Parathyroid adenoma (tissue), 2 donors: Measurements from ENCODE around the gene NTRK3.

Source experiments
- H2AFZ ChIP-seq: fragments of 300-600 bp; sonication (generic); one replicate; pipeline ENCODE4 v1.7.0; 2017; ENCODE audit warnings: antibody characterized with exemption, mild to moderate bottlenecking
- H3K27ac ChIP-seq: fragments of 300-600 bp; sonication (generic); one replicate; pipeline ENCODE4 v1.7.0; 2017
- H3K27me3 ChIP-seq: fragments of 300-600 bp; sonication (generic); one replicate; pipeline ENCODE4 v1.7.0; 2017; ENCODE audit warnings: low read length; ENCODE audit not compliant: control insufficient read depth, insufficient read depth
- H3K36me3 ChIP-seq: fragments of 300-600 bp; sonication (generic); one replicate; pipeline ENCODE4 v1.7.0; 2017; ENCODE audit warnings: low read length; ENCODE audit not compliant: control insufficient read depth, insufficient read depth
- H3K4me1 ChIP-seq: fragments of 300-600 bp; sonication (generic); one replicate; pipeline ENCODE4 v1.7.0; 2017; ENCODE audit warnings: control low read depth
- H3K4me2 ChIP-seq: fragments of 300-600 bp; sonication (generic); one replicate; pipeline ENCODE4 v1.7.0; 2017; ENCODE audit warnings: low read length
- H3K4me3 ChIP-seq: fragments of 300-600 bp; sonication (generic); one replicate; pipeline ENCODE4 v1.7.0; 2017; ENCODE audit warnings: low read depth, low read length
- H3K79me2 ChIP-seq: fragments of 300-600 bp; sonication (generic); one replicate; pipeline ENCODE4 v1.7.0; 2017; ENCODE audit warnings: control low read depth
- H3K9ac ChIP-seq: fragments of 300-600 bp; sonication (generic); one replicate; pipeline ENCODE4 v1.7.0; 2017; ENCODE audit warnings: mild to moderate bottlenecking
- H3K9me3 ChIP-seq: fragments of 300-600 bp; sonication (generic); one replicate; pipeline ENCODE4 v1.7.0; 2017; ENCODE audit warnings: low read length; ENCODE audit not compliant: control insufficient read depth
- TF ChIP-seq, protein P1 (sequence below): fragments of 300-600 bp; sonication (generic); IDR thresholded peaks from one replicate; pipeline ENCODE4 v1.7.0; 2017; ENCODE audit warnings: antibody characterized with exemption, mild to moderate bottlenecking
- donor health status: primary hyperparathyroidism.

NTRK3 gene

DNA sequence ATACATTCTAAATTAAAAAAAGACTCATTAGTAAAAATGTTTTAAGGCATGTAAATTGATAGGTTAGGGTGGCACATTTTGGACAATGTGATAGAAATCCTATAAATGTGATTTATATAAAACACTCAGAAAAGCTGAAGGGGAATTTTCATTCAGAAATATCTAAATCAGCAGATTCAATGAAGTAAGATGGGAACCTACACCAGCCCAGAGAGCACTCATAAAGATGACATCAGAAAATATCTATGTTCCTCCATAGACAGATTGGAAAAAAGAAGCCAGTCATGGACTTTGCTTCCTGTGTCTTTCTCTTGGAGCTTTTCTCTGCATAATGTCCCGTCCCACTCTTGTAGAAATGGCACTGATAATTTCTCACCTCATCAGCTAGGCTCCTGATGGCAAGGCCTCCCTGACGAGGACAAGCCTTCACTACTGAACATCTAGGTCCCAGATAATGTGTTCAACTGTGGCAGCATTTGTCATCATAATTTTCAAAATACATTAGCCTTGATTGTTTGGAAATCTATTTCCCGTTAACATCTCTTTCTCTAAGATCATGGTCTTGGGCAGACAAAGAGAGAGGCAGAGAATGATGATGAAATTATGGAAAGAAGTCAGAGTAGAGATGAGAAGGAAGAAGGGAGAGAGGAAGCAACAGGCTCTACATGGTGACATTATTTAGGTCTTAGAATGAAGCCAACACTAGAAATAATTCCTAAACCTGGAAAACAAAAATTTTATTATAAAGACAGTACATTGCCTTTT lies 354.4 kb downstream of the NTRK3 start:
- Histone ChIP-seq H3K9me3 (no peaks in the 10 kb centered on the region), H3K36me3 (no peaks in the 10 kb centered on the region), H3K9ac (no peak overlapping the region), H3K4me2 (no peak overlapping the region), H3K4me1 (no peaks in the 10 kb centered on the region), H3K27ac (no peak overlapping the region), H3K27me3 (no peaks in the 10 kb centered on the region), H2AFZ (no peak overlapping the region), H3K4me3 (no peak overlapping the region), H3K79me2 (no peaks in the 10 kb centered on the region)
- TF ChIP-seq, protein P1, sequence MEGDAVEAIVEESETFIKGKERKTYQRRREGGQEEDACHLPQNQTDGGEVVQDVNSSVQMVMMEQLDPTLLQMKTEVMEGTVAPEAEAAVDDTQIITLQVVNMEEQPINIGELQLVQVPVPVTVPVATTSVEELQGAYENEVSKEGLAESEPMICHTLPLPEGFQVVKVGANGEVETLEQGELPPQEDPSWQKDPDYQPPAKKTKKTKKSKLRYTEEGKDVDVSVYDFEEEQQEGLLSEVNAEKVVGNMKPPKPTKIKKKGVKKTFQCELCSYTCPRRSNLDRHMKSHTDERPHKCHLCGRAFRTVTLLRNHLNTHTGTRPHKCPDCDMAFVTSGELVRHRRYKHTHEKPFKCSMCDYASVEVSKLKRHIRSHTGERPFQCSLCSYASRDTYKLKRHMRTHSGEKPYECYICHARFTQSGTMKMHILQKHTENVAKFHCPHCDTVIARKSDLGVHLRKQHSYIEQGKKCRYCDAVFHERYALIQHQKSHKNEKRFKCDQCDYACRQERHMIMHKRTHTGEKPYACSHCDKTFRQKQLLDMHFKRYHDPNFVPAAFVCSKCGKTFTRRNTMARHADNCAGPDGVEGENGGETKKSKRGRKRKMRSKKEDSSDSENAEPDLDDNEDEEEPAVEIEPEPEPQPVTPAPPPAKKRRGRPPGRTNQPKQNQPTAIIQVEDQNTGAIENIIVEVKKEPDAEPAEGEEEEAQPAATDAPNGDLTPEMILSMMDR = no peak

- Histone ChIP-seq H3K79me2 (no peaks in the 10 kb centered on the region), H3K36me3 (no peaks in the 10 kb centered on the region), H3K4me2 (no peak overlapping the region), H3K4me3 (no peak overlapping the region), H3K27me3 (no peaks in the 10 kb centered on the region), H3K27ac (no peak overlapping the region), H3K9ac (no peak overlapping the region), H2AFZ (no peak overlapping the region), H3K4me1 (no peaks in the 10 kb centered on the region), H3K9me3 (no peaks in the 10 kb centered on the region)
- TF ChIP-seq, protein P1 = no peak
Measured at GRCh38 chr15:87901008-87901407, 355.5 kb downstream of the NTRK3 start.

GRCh38 chr15:87896936-87897335 lies 359.6 kb downstream of the NTRK3 start:
- Histone ChIP-seq H3K9ac (no peak overlapping the region), H3K4me3 (no peak overlapping the region), H2AFZ (no peak overlapping the region), H3K27ac (no peak overlapping the region), H3K79me2 (no peaks in the 10 kb centered on the region), H3K27me3 (no peaks in the 10 kb centered on the region), H3K4me1 (no peaks in the 10 kb centered on the region), H3K36me3 (no peaks in the 10 kb centered on the region), H3K4me2 (no peak overlapping the region), H3K9me3 (no peaks in the 10 kb centered on the region)
- TF ChIP-seq, protein P1 = no peak

DNA sequence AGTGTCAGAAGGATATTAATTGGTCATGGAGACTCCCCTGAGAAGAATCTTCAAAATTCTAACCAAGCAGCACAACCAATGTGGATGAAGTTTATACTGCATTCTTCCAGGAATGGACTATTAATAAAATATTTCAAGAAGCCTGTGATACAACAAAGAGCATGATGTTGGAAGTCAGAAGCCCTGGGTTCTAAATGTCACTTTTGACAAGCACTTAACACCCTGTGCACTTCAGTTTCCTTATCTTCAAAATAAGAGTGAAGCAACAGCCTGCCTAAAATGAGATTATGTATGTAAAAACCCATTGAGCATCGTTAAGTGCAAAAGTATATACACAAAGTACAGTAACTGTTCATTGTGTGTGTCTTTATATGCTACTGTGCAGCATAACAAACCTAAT lies 369.4 kb downstream of the NTRK3 start:
- H2AFZ ChIP-seq = no peak overlapping the region
- H3K4me1 ChIP-seq = no peaks in the 10 kb centered on the region
- no peaks in the 10 kb centered on the region for H3K36me3 ChIP-seq
- H3K27me3 ChIP-seq = no peaks in the 10 kb centered on the region
- no peak overlapping the region for H3K9ac ChIP-seq
- TF ChIP-seq, protein P1 = no peak
- no peaks in the 10 kb centered on the region for H3K9me3 ChIP-seq
- no peak overlapping the region for H3K27ac ChIP-seq
- H3K4me3 ChIP-seq = no peak overlapping the region
- no peaks in the 10 kb centered on the region for H3K79me2 ChIP-seq
- no peak overlapping the region for H3K4me2 ChIP-seq

DNA sequence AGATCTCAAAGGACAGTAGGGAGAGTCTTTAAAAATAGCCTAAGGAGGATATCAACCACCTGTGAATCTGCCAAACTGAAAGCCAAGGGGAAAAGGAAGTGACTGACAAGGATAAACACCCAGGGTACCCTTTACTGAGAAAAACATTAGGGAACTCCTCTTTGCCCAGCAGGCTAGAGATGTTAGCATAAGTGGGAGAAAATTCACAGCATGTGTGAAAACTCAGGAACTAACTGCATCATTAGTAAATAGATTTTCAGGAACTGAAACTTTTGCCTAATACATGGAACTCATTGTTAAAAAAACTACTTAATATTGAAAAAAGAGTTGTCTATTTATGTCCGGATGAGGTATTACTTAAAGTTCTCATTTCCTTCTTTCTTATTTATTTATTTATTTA lies 375.5 kb downstream of the NTRK3 start:
- no peak overlapping the region for H2AFZ ChIP-seq
- no peaks in the 10 kb centered on the region for H3K27me3 ChIP-seq
- no peak overlapping the region for H3K4me3 ChIP-seq
- no peaks in the 10 kb centered on the region for H3K79me2 ChIP-seq
- H3K4me2 ChIP-seq = no peak overlapping the region
- TF ChIP-seq, protein P1 = no peak
- H3K36me3 ChIP-seq = no peaks in the 10 kb centered on the region
- no peaks in the 10 kb centered on the region for H3K4me1 ChIP-seq
- no peak overlapping the region for H3K27ac ChIP-seq
- H3K9ac ChIP-seq = no peak overlapping the region
- no peaks in the 10 kb centered on the region for H3K9me3 ChIP-seq
